Ovary (tissue), 9 donors: ENCODE data around the gene VPS18. TPM values are rescaled to one million over a fixed set of nuclear protein-coding genes. Genes with fewer than 3 reads are reported as not detected.

ENCODE experiments used
- DNase-seq, 5 donors: peaks; one replicate each; pipeline ENCODE4 v3.0.0-alpha.2; 2019 to 2020
- H3K27ac ChIP-seq, 2 donors: fragments of 200-600 bp; one replicate each; pipeline versions ENCODE4 v1.5.1 to v1.8.0; 2019 to 2022
- H3K27me3 ChIP-seq: fragments of 200-600 bp; one replicate; pipeline ENCODE4 v1.8.0; 2022
- H3K36me3 ChIP-seq: fragments of 200-600 bp; sonication (generic); one replicate; pipeline ENCODE4 v1.5.1; 2019
- H3K4me1 ChIP-seq: one replicate; pipeline ENCODE4 v1.8.1; 2013; ENCODE audit warnings: mild to moderate bottlenecking, moderate library complexity; ENCODE audit not compliant: insufficient read depth
- H3K4me3 ChIP-seq: fragments of 200-600 bp; sonication (generic); one replicate; pipeline ENCODE4 v1.5.1; 2017
- H3K9me3 ChIP-seq, 2 donors: fragments of 200-600 bp in 1 of 2; sonication (generic) in 1 of 2; one replicate each; pipeline versions ENCODE4 v1.5.1 to v1.8.1; 2013 to 2019; ENCODE audit warnings: mild to moderate bottlenecking in 1 of 2, moderate library complexity in 1 of 2
- CTCF ChIP-seq, 3 donors: fragments of 450-650 bp in 2 of 3; fragments of 200-600 bp in 1 of 3; IDR thresholded peaks; one replicate each; pipeline versions ENCODE4 v1.5.1 to v1.8.0; 2016 to 2022; ENCODE audit warnings: antibody characterized with exemption in 3 of 3, mild to moderate bottlenecking in 1 of 3
- EP300 ChIP-seq: sonication (generic); formaldehyde crosslinking; IDR thresholded peaks from one replicate; pipeline ENCODE4 v1.6.1; 2017; ENCODE audit warnings: antibody characterized with exemption
- POLR2A ChIP-seq: fragments of 450-650 bp; IDR thresholded peaks from one replicate; pipeline ENCODE4 v1.6.1; 2017; ENCODE audit warnings: antibody characterized with exemption, mild to moderate bottlenecking, moderate library complexity
- WGBS, 3 donors: extraction: QIAGEN DNeasy Blood & Tissue Kit in 1 of 3; methylation state at CpG; one replicate each; pipeline versions ENCODE4 v1.1.5 to v1.1.7; 2013 to 2017; 5-methylcytosine and 5-hydroxymethylcytosine counted together
- intact Hi-C, 4 donors: fragments of 100-400 bp; cut with DNase I; formaldehyde crosslinking; loops; one replicate each; pipeline versions ENCODE4 v1.11.0 to v1.15.1; 2022 to 2023
- polyA plus RNA-seq, 2 donors: library from polyadenylated mRNA; stranded (reverse); fragments of 200-250 nt in 1 of 2; fragments of 350-450 nt in 1 of 2; fragmentation: Illumina TruSeq in 1 of 2; extraction: RNeasy Lipid Tissue Mini Kit (QIAGEN cat#74804) in 1 of 2; gene quantifications; one replicate each; pipeline ENCODE4 v1.2.3, GENCODE V29; 2013 to 2014
- total RNA-seq, 7 donors: library from RNA; depleted of rRNA in 2 of 7; stranded (reverse); fragments of >200 nt in 2 of 7; fragmentation: NEBNext Ultra II Directional in 3 of 7; extraction: Animal tissue kit (Norgen Biotek cat#: 25700) in 3 of 7; gene quantifications; one replicate each; pipeline versions ENCODE4 v1.1.0 to v1.2.4, GENCODE V29; 2016 to 2023
- donor health status: DM: no; HTN: no; CAD: no; lungs with moderate emphysema.
- donor health status: DM: no; HTN: no; CAD: no.
- donor health status: Bipolar disorder and iron deficiency.
- donor health status: DM: yes; HTN: yes; CAD: no.
- donor health status: DM: no; HTN: no; CAD: no.
- donor health status: DM: yes; HTN: yes; CAD: no.

Gene VPS18
- total and polyA plus RNA-seq, 9 donors = 8.0 to 26.3 (median 21.1) TPM

- Histone ChIP-seq H3K9me3 (no peaks in the 10 kb centered on the region), H3K4me1 (peaks cover 3% of the 10 kb centered on the region), H3K27ac (no peak overlapping the region), H3K27me3 (no peaks in the 10 kb centered on the region), H3K4me3 (no peak overlapping the region), H3K36me3 (no peaks in the 10 kb centered on the region)
- intact Hi-C loops = no loop called here
- DNase-seq = no peak
- WGBS, 3 donors = 77 to 83% (median 81%) methylated on average over 13 of the region's 13 CpGs
- TF ChIP-seq EP300 (no peak), CTCF (IDR thresholded peaks at IDR 0.05) (no peak), POLR2A (no peak)
These were observed 22.3 kb upstream of the VPS18 start for GRCh38 chr15:40871749-40872617.

GRCh38 chr15:40872791-40873693 is 21.2 kb upstream of the VPS18 start:
- no peak for DNase-seq
- Histone ChIP-seq H3K4me1 (peaks cover 3% of the 10 kb centered on the region), H3K9me3 (no peaks in the 10 kb centered on the region), H3K4me3 (no peak overlapping the region), H3K27ac (no peak overlapping the region), H3K27me3 (no peaks in the 10 kb centered on the region), H3K36me3 (no peaks in the 10 kb centered on the region)
- 58 to 74% (median 58%) methylated on average over 29 to 33 of the region's 33 CpGs for WGBS, 3 donors
- intact Hi-C loops = no loop called here
- no peak for TF ChIP-seq POLR2A
- no peak for TF ChIP-seq EP300
- no peak for TF ChIP-seq CTCF (IDR thresholded peaks at IDR 0.05)

GRCh38 chr15:40873694-40874561 is 20.3 kb upstream of the VPS18 start, which contains the start of gene RHOV:
RHOV (minus strand) TSS chr15:40874234; CDS start chr15:40874139, 95 bp downstream.
- H3K4me3 ChIP-seq = peak within 1 kb of the TSS; percentile 30
- H3K9me3 ChIP-seq = no peaks in the 10 kb centered on the region
- peak; percentile 21 to 58 (median 42) for DNase-seq
- TF ChIP-seq CTCF (IDR thresholded peaks at IDR 0.05) (no peak), POLR2A (no peak), EP300 (no peak)
- peaks cover 3% of the 10 kb centered on the region for H3K4me1 ChIP-seq
- no peak within 1 kb of the TSS for H3K27ac ChIP-seq
- H3K36me3 ChIP-seq = no peaks in the 10 kb centered on the region
- no peaks in the 10 kb centered on the region for H3K27me3 ChIP-seq
- intact Hi-C loops = no loop called here
- WGBS, 3 donors = 1% methylated on average over 28 to 74 of the region's 74 CpGs
